ENCODE data around the gene PNPLA3. TPM values are rescaled to one million over a fixed set of nuclear protein-coding genes. Genes with fewer than 3 reads are reported as not detected.

The PNPLA3 gene
- total and polyA plus RNA-seq, 12 donors, result 0.08 to 0.95 (median 0.27) TPM; not detected in 5

DNA sequence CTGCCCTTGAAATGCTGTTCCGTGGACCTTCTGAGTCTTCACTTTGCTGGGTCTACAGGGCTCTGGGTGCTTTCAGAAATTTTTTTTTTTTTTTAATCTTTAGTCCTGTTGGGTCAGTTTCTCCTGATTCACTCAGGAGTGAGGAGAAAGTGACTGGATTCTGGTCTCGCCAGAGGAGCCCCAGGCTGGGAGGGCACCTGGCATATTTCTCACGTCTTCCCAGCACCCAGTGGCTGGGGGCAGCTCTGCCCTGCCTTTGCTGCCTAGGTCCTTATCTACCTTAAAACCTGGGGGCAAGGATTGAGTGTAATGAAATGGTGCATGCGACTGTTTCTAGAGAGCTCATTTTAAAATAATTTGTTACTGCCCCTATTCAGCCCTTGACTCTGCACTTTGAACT lies 55.0 kb downstream of the PNPLA3 start:
- TF ChIP-seq, protein P1, sequence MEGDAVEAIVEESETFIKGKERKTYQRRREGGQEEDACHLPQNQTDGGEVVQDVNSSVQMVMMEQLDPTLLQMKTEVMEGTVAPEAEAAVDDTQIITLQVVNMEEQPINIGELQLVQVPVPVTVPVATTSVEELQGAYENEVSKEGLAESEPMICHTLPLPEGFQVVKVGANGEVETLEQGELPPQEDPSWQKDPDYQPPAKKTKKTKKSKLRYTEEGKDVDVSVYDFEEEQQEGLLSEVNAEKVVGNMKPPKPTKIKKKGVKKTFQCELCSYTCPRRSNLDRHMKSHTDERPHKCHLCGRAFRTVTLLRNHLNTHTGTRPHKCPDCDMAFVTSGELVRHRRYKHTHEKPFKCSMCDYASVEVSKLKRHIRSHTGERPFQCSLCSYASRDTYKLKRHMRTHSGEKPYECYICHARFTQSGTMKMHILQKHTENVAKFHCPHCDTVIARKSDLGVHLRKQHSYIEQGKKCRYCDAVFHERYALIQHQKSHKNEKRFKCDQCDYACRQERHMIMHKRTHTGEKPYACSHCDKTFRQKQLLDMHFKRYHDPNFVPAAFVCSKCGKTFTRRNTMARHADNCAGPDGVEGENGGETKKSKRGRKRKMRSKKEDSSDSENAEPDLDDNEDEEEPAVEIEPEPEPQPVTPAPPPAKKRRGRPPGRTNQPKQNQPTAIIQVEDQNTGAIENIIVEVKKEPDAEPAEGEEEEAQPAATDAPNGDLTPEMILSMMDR (IDR thresholded peaks at IDR 0.05), result no peak
- Histone ChIP-seq H3K4me3 (no peak overlapping the region), H3K9me3 (no peaks in the 10 kb centered on the region), H3K27ac (no peak overlapping the region), H3K36me3 (peaks cover 0 to 100% (median 68%) of the 10 kb centered on the region in 9 donors), H3K27me3 (no peaks in the 10 kb centered on the region), H3K4me1 (no peaks in the 10 kb centered on the region)
- 94 to 95% methylated on average over 4 of the region's 4 CpGs for WGBS, 2 donors
- no peak for DNase-seq
- no peak for ATAC-seq
- intact Hi-C loops (cut with DNase I), result no loop called here

GRCh38 chr22:43980579-43980978 lies 57.0 kb downstream of the PNPLA3 start:
- DNase-seq, result no peak
- no peak for ATAC-seq
- no peaks in the 10 kb centered on the region for H3K9me3 ChIP-seq

GRCh38 chr22:43980996-43981395 lies 57.4 kb downstream of the PNPLA3 start:
- H3K36me3 ChIP-seq, result peaks cover 0 to 100% (median 68%) of the 10 kb centered on the region in 9 donors
- no peak for DNase-seq
- ATAC-seq, result no peak
- TF ChIP-seq, protein P1 (IDR thresholded peaks at IDR 0.05), result no peak
- H3K27ac ChIP-seq, result no peak overlapping the region
- whole genome bisulfite sequencing, 2 donors, result 96 to 97% methylated on average over 17 of the region's 17 CpGs
- H3K9me3 ChIP-seq, result no peaks in the 10 kb centered on the region
- H3K4me3 ChIP-seq, result no peak overlapping the region
- intact Hi-C loops (cut with DNase I), result no loop called here
- H3K27me3 ChIP-seq, result no peaks in the 10 kb centered on the region
- no peaks in the 10 kb centered on the region for H3K4me1 ChIP-seq

More at GRCh38 chr22:43980579-43980978, 57.0 kb downstream of the PNPLA3 start:
- intact Hi-C loops (cut with DNase I), result no loop called here
- Histone ChIP-seq H3K36me3 (peaks cover 0 to 100% (median 70%) of the 10 kb centered on the region in 9 donors), H3K27me3 (no peaks in the 10 kb centered on the region), H3K4me1 (no peaks in the 10 kb centered on the region), H3K27ac (no peak overlapping the region), H3K4me3 (no peak overlapping the region)
- TF ChIP-seq, protein P1 (IDR thresholded peaks at IDR 0.05), result no peak
- 96 to 98% methylated on average over 7 of the region's 7 CpGs for WGBS, 2 donors

DNA sequence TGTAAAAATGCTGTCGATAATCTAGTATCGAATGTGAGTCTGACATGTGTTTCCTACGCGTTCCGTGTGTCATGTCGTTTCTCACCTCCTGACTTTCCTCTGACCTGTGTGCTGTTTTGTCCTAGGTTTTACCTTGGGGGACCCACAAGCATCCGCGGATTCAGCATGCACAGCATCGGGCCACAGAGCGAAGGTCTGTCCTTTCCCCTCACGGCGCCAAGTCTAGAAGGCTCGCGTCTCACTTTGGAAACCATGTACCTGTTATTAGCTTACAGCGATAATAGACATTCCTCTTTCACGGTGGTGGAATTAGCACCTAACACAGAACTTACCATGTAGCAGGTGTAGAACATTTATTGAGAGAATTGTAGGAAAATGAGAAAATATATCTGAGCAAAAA lies 60.2 kb downstream of the PNPLA3 start:
- no peaks in the 10 kb centered on the region for H3K4me1 ChIP-seq
- no peaks in the 10 kb centered on the region for H3K27me3 ChIP-seq
- intact Hi-C loops (cut with DNase I), result no loop called here
- ATAC-seq (no peak), DNase-seq (no peak)
- WGBS, 2 donors, result 96 to 97% methylated on average over 16 of the region's 16 CpGs
- peaks cover 0 to 100% (median 64%) of the 10 kb centered on the region in 9 donors for H3K36me3 ChIP-seq
- no peak overlapping the region for H3K27ac ChIP-seq
- no peaks in the 10 kb centered on the region for H3K9me3 ChIP-seq
- TF ChIP-seq, protein P1 (IDR thresholded peaks at IDR 0.05), result no peak
- no peak overlapping the region for H3K4me3 ChIP-seq

Data from heart right ventricle (tissue), 16 donors.